ENCODE measurements around the gene CLCN3. TPM values are rescaled to one million over a fixed set of nuclear protein-coding genes. Genes with fewer than 3 reads are reported as not detected.

CLCN3 gene
- polyA plus RNA-seq, 3 donors, result 5.3 to 7.8 (median 5.4) TPM

DNA sequence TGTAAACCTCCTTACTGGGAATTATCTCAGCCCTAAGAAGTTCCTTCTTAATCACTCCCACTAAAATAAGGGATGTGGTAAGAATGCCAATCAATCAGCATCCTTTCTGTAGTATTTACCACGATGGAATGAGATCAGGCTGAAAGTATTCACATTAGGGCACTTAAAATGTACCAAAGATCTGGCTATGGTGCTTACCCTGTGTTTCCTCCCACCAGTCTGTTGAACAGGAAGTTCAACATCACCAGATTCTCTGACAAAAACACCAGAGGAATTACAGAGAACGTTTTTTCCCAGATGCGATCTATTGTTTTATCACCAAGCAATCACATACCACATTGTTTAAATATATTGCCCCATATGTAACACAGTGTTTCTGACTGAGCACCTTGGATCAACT, 2.1 kb upstream of the CLCN3 start:
- Histone ChIP-seq H4K20me1 (ENCODE audit: insufficient read depth, low read length) (no peaks in the 10 kb centered on the region), H3K4me3 (replicated peaks in 1 of 3; ENCODE audit: low read depth in 2 of 3, low read length in 3 of 3) (no peak overlapping the region), H3K9ac (ENCODE audit: insufficient read depth, low read length, poor library complexity, severe bottlenecking) (no peak overlapping the region), H3K27ac (ENCODE audit: low read depth in 1 of 2, low read length in 2 of 2) (no peak overlapping the region), H3K27me3 (ENCODE audit: control insufficient read depth in 2 of 2, insufficient read depth in 2 of 2, low read length in 2 of 2) (no peaks in the 10 kb centered on the region), H3K4me1 (ENCODE audit: control insufficient read depth in 1 of 2, insufficient read depth in 2 of 2, low read length in 2 of 2) (peaks cover 29% of the 10 kb centered on the region in 2 donors), H3K4me2 (replicated peaks; ENCODE audit: extremely low read depth, low read length, poor library complexity, severe bottlenecking) (no peak overlapping the region), H3K9me3 (replicated peaks in 1 of 2; ENCODE audit: control insufficient read depth in 1 of 2, insufficient read depth in 1 of 2, low read length in 2 of 2) (no peaks in the 10 kb centered on the region), H3K79me2 (ENCODE audit: insufficient read depth, low read length) (peaks cover 26% of the 10 kb centered on the region), H2AFZ (ENCODE audit: insufficient read depth, low read depth, low read length, poor library complexity, severe bottlenecking) (no peak overlapping the region), H3K36me3 (replicated peaks in 1 of 2; ENCODE audit: control insufficient read depth in 1 of 2, insufficient read depth in 2 of 2, low read length in 2 of 2) (no peaks in the 10 kb centered on the region)
- TF ChIP-seq, protein P1, sequence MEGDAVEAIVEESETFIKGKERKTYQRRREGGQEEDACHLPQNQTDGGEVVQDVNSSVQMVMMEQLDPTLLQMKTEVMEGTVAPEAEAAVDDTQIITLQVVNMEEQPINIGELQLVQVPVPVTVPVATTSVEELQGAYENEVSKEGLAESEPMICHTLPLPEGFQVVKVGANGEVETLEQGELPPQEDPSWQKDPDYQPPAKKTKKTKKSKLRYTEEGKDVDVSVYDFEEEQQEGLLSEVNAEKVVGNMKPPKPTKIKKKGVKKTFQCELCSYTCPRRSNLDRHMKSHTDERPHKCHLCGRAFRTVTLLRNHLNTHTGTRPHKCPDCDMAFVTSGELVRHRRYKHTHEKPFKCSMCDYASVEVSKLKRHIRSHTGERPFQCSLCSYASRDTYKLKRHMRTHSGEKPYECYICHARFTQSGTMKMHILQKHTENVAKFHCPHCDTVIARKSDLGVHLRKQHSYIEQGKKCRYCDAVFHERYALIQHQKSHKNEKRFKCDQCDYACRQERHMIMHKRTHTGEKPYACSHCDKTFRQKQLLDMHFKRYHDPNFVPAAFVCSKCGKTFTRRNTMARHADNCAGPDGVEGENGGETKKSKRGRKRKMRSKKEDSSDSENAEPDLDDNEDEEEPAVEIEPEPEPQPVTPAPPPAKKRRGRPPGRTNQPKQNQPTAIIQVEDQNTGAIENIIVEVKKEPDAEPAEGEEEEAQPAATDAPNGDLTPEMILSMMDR (IDR thresholded peaks at IDR 0.05), result no peak
- peaks cover 32% of the 10 kb centered on the region for H3K4me1 Mint-ChIP-seq
- H3K36me3 Mint-ChIP-seq, result no peaks in the 10 kb centered on the region
- peak in 1 of 3 donors; percentile 45 for DNase-seq
- no peaks in the 10 kb centered on the region for H3K9me3 Mint-ChIP-seq
- peaks cover 0 to 5% (median 4%) of the 10 kb centered on the region in 3 donors for H3K27me3 Mint-ChIP-seq (ENCODE audit: low read depth in 3 of 3)
- WGBS (ENCODE audit: insufficient coverage), result 0% methylated on average over 3 of the region's 3 CpGs
- no peak overlapping the region for H3K27ac Mint-ChIP-seq
- H3K4me3 Mint-ChIP-seq, result no peak overlapping the region
- intact Hi-C loops (cut with micrococcal nuclease), result no loop called here

DNA sequence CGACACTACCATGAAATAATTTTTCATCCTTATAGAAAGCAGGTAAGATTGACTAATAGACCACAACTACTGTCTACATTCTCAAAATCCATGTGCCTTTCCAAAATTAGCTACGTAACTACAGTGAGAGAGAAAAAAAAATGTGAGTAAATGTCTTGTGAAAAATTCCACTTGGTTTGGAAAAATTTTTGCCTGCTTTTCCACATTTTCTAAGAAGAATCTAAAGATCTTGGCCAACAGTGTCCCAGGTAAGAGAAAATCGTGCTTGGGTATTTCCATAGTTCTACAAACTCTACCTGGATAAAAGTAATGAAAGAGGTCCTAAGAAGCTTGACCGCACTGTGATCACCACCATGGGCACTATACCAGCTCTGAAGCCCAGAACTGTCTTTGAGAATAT, 1.4 kb upstream of the CLCN3 start:
- intact Hi-C loops (cut with micrococcal nuclease), result no loop called here
- Histone ChIP-seq H3K9me3 (replicated peaks in 1 of 2; ENCODE audit: control insufficient read depth in 1 of 2, insufficient read depth in 1 of 2, low read length in 2 of 2) (no peaks in the 10 kb centered on the region), H3K4me1 (ENCODE audit: control insufficient read depth in 1 of 2, insufficient read depth in 2 of 2, low read length in 2 of 2) (peaks cover 28% of the 10 kb centered on the region in 2 donors), H3K4me2 (replicated peaks; ENCODE audit: extremely low read depth, low read length, poor library complexity, severe bottlenecking) (peak overlapping the region; percentile 75), H3K36me3 (replicated peaks in 1 of 2; ENCODE audit: control insufficient read depth in 1 of 2, insufficient read depth in 2 of 2, low read length in 2 of 2) (no peaks in the 10 kb centered on the region), H3K9ac (ENCODE audit: insufficient read depth, low read length, poor library complexity, severe bottlenecking) (no peak overlapping the region), H3K27ac (ENCODE audit: low read depth in 1 of 2, low read length in 2 of 2) (peak overlapping the region in 1 of 2 donors; percentile 99), H4K20me1 (ENCODE audit: insufficient read depth, low read length) (no peaks in the 10 kb centered on the region), H3K27me3 (ENCODE audit: control insufficient read depth in 2 of 2, insufficient read depth in 2 of 2, low read length in 2 of 2) (no peaks in the 10 kb centered on the region), H3K4me3 (replicated peaks in 1 of 3; ENCODE audit: low read depth in 2 of 3, low read length in 3 of 3) (peak overlapping the region in 2 of 3 experiments; percentile 74 to 95), H3K79me2 (ENCODE audit: insufficient read depth, low read length) (peaks cover 33% of the 10 kb centered on the region), H2AFZ (ENCODE audit: insufficient read depth, low read depth, low read length, poor library complexity, severe bottlenecking) (no peak overlapping the region)
- TF ChIP-seq, protein P1 (IDR thresholded peaks at IDR 0.05), result no peak
- no peaks in the 10 kb centered on the region for H3K9me3 Mint-ChIP-seq
- H3K27ac Mint-ChIP-seq, result peak overlapping the region; percentile 100
- H3K27me3 Mint-ChIP-seq (ENCODE audit: low read depth in 3 of 3), result peaks cover 0 to 9% (median 6%) of the 10 kb centered on the region in 3 donors
- WGBS (ENCODE audit: insufficient coverage), result no CpG with 5 or more reads among the region's 4 CpGs
- DNase-seq, result no peak
- H3K4me1 Mint-ChIP-seq, result peaks cover 32% of the 10 kb centered on the region
- peak overlapping the region in 1 of 2 donors; percentile 92 for H3K4me3 Mint-ChIP-seq
- H3K36me3 Mint-ChIP-seq, result peaks cover 0 to 3% of the 10 kb centered on the region in 2 donors

Measured in CD14-positive monocyte (primary cell).